Testis (tissue), 3 donors: ENCODE measurements around the gene FAM193B. TPM values are rescaled to one million over a fixed set of nuclear protein-coding genes. Genes with fewer than 3 reads are reported as not detected.

Experiments used
- DNase-seq: peaks from one replicate; pipeline ENCODE4 v3.0.0-alpha.2; 2019
- H3K27ac ChIP-seq, 2 donors: fragments of 200-600 bp; sonication (generic); one replicate each; pipeline ENCODE4 v1.5.1; 2019
- H3K27me3 ChIP-seq: fragments of 200-600 bp; sonication (generic); one replicate; pipeline ENCODE4 v1.5.1; 2019
- H3K36me3 ChIP-seq: fragments of 200-600 bp; sonication (generic); one replicate; pipeline ENCODE4 v1.5.1; 2017; ENCODE audit warnings: low read depth; ENCODE audit errors: missing control alignments
- H3K4me1 ChIP-seq: fragments of 200-600 bp; sonication (generic); one replicate; pipeline ENCODE4 v1.5.1; 2019
- H3K4me3 ChIP-seq, 2 donors: fragments of 200-600 bp; sonication (generic); one replicate each; pipeline ENCODE4 v1.5.1; 2017 to 2019
- H3K9me3 ChIP-seq: fragments of 200-600 bp; sonication (generic); one replicate; pipeline ENCODE4 v1.5.1; 2017
- CTCF ChIP-seq, 3 experiments: fragments of 450-650 bp in 2 of 3; fragments of 200-600 bp in 1 of 3; sonication (generic) in 1 of 3; IDR thresholded peaks; one replicate each; pipeline ENCODE4 v1.5.1; 2016 to 2019; ENCODE audit warnings: antibody characterized with exemption in 3 of 3, mild to moderate bottlenecking in 2 of 3, moderate library complexity in 1 of 3
- POLR2A ChIP-seq: fragments of 450-650 bp; IDR thresholded peaks from one replicate; pipeline ENCODE4 v1.6.1; 2017; ENCODE audit warnings: antibody characterized with exemption, mild to moderate bottlenecking, moderate library complexity
- WGBS, 2 donors: methylation state at CpG; one replicate each; pipeline ENCODE4 v1.1.5; 2018; 5-methylcytosine and 5-hydroxymethylcytosine counted together
- intact Hi-C: fragments of 100-400 bp; cut with DNase I; formaldehyde crosslinking; loops from one replicate; pipeline ENCODE4 v1.15.1; 2023; ENCODE audit warnings: low total_unique reads
- polyA plus RNA-seq: library from polyadenylated mRNA; stranded (reverse); fragments of 350-450 nt; fragmentation: Illumina TruSeq; extraction: RNeasy Lipid Tissue Mini Kit (QIAGEN cat#74804); gene quantifications from one replicate; pipeline ENCODE4 v1.2.3, GENCODE V29; 2014; ENCODE audit warnings: low read depth, low replicate concordance; ENCODE audit not compliant: insufficient read depth
- total RNA-seq, 2 donors: library from RNA; depleted of rRNA; stranded (reverse); fragments of >200 nt; gene quantifications; one replicate each; pipeline ENCODE4 v1.2.3, GENCODE V29; 2016

FAM193B gene
- total and polyA plus RNA-seq, 3 donors from 2014 or later: 81.3 to 157 (median 111) TPM

GRCh38 chr5:177512736-177513380 is 41.5 kb downstream of the FAM193B start:
- intact Hi-C loops: no loop called here
- TF ChIP-seq POLR2A: no peak
- no peak for TF ChIP-seq CTCF (IDR thresholded peaks at IDR 0.05)
- no peak for DNase-seq
- WGBS, 2 donors: 91 to 93% methylated on average over 5 to 16 of the region's 16 CpGs
- H3K4me1 ChIP-seq: peaks cover 11% of the 10 kb centered on the region
- H3K27me3 ChIP-seq: no peaks in the 10 kb centered on the region
- H3K4me3 ChIP-seq: no peak overlapping the region
- H3K36me3 ChIP-seq: no peaks in the 10 kb centered on the region
- H3K27ac ChIP-seq: no peak overlapping the region
- no peaks in the 10 kb centered on the region for H3K9me3 ChIP-seq

GRCh38 chr5:177511796-177512675 is 42.3 kb downstream of the FAM193B start:
- DNase-seq: no peak
- intact Hi-C loops: no loop called here
- no peak for TF ChIP-seq CTCF (IDR thresholded peaks at IDR 0.05)
- TF ChIP-seq POLR2A: no peak
- no peaks in the 10 kb centered on the region for H3K9me3 ChIP-seq
- H3K4me1 ChIP-seq: peaks cover 8% of the 10 kb centered on the region
- H3K36me3 ChIP-seq: no peaks in the 10 kb centered on the region
- no peaks in the 10 kb centered on the region for H3K27me3 ChIP-seq
- H3K4me3 ChIP-seq: no peak overlapping the region
- no peak overlapping the region for H3K27ac ChIP-seq
- 92 to 94% methylated on average over 21 to 34 of the region's 34 CpGs for WGBS, 2 donors

- no peaks in the 10 kb centered on the region for H3K36me3 ChIP-seq
- H3K4me1 ChIP-seq: peaks cover 8% of the 10 kb centered on the region
- no peak overlapping the region for H3K27ac ChIP-seq
- no peaks in the 10 kb centered on the region for H3K27me3 ChIP-seq
- WGBS, 2 donors: 92 to 97% methylated on average over 4 to 5 of the region's 5 CpGs
- intact Hi-C loops: no loop called here
- no peak overlapping the region for H3K4me3 ChIP-seq
- no peaks in the 10 kb centered on the region for H3K9me3 ChIP-seq
- DNase-seq: no peak
- no peak for TF ChIP-seq CTCF (IDR thresholded peaks at IDR 0.05)
- no peak for TF ChIP-seq POLR2A
These were observed 43.2 kb downstream of the FAM193B start for GRCh38 chr5:177511181-177511580.

GRCh38 chr5:177510567-177511053 is 43.8 kb downstream of the FAM193B start:
- Histone ChIP-seq H3K9me3 (no peaks in the 10 kb centered on the region), H3K27ac (no peak overlapping the region), H3K4me3 (no peak overlapping the region), H3K27me3 (no peaks in the 10 kb centered on the region), H3K4me1 (peaks cover 2% of the 10 kb centered on the region), H3K36me3 (no peaks in the 10 kb centered on the region)
- TF ChIP-seq POLR2A: no peak
- no peak for TF ChIP-seq CTCF (IDR thresholded peaks at IDR 0.05)
- no peak for DNase-seq
- intact Hi-C loops: no loop called here
- WGBS, 2 donors: 84 to 91% methylated on average over 15 of the region's 15 CpGs
